ENCODE measurements around the gene VRTN. TPM values are rescaled to one million over a fixed set of nuclear protein-coding genes. Genes with fewer than 3 reads are reported as not detected.

VRTN gene
- polyA plus RNA-seq, 1 donor from 2014 or later, result not detected

GRCh38 chr14:74377976-74378690 is 29.9 kb downstream of the VRTN start:
- Histone ChIP-seq H3K4me2 (ENCODE audit: low read length) (no peak overlapping the region), H3K4me3 (ENCODE audit: low read length) (no peak overlapping the region), H4K20me1 (ENCODE audit: insufficient read depth) (no peaks in the 10 kb centered on the region), H3K27ac (ENCODE audit: low read length) (no peak overlapping the region), H3K9me2 (ENCODE audit: insufficient read depth, low read length) (no peaks in the 10 kb centered on the region), H3K27me3 (ENCODE audit: insufficient read depth, low read depth, low read length) (no peaks in the 10 kb centered on the region), H2AFZ (ENCODE audit: low read depth, low read length) (no peak overlapping the region), H3K79me2 (replicated peaks; ENCODE audit: insufficient read depth, low read length) (no peaks in the 10 kb centered on the region), H3K36me3 (ENCODE audit: insufficient read depth, low read length) (no peaks in the 10 kb centered on the region), H3F3A (ENCODE audit: insufficient read depth, low read length, poor library complexity, severe bottlenecking) (no peaks in the 10 kb centered on the region), H3K9me3 (ENCODE audit: low read length) (no peaks in the 10 kb centered on the region), H3K9ac (ENCODE audit: low read length) (no peak overlapping the region)
- TF ChIP-seq SMC3 (conservative IDR thresholded peaks at IDR 0.05; ENCODE audit: poor library complexity), result no peak
- TF ChIP-seq POLR2AphosphoS5 (IDR thresholded peaks at IDR 0.05), result no peak
- TF ChIP-seq TAF1 (IDR thresholded peaks at IDR 0.05; ENCODE audit: low read depth), result no peak

DNA sequence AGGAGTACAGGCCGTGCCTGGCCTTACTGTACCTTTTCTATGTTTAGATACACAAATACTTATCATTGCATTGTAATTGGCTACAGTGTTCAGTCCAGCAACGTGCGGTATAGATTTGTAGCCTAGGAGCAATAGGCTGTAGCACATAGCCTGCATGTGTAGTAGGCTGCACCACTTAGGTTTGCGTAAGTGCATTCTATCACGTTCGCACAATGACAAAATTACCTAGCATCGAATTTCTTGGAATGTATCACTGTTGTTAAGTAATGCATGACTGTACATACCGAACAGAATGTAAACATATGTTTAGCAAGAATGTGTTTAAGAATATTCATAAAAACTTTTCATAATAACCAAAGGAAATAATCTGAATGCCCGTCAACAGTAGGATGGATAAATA is 31.9 kb downstream of the VRTN start:
- Histone ChIP-seq H3K36me3 (ENCODE audit: insufficient read depth, low read length) (no peaks in the 10 kb centered on the region), H2AFZ (ENCODE audit: low read depth, low read length) (no peak overlapping the region), H3F3A (ENCODE audit: insufficient read depth, low read length, poor library complexity, severe bottlenecking) (no peaks in the 10 kb centered on the region), H3K9ac (ENCODE audit: low read length) (no peak overlapping the region), H3K4me2 (ENCODE audit: low read length) (no peak overlapping the region), H3K27me3 (ENCODE audit: insufficient read depth, low read depth, low read length) (no peaks in the 10 kb centered on the region), H3K9me3 (ENCODE audit: low read length) (no peaks in the 10 kb centered on the region), H3K4me3 (ENCODE audit: low read length) (no peak overlapping the region), H3K9me2 (ENCODE audit: insufficient read depth, low read length) (no peaks in the 10 kb centered on the region), H3K79me2 (replicated peaks; ENCODE audit: insufficient read depth, low read length) (no peaks in the 10 kb centered on the region), H4K20me1 (ENCODE audit: insufficient read depth) (no peaks in the 10 kb centered on the region), H3K27ac (ENCODE audit: low read length) (no peak overlapping the region)
- TF ChIP-seq EZH2 (IDR thresholded peaks at IDR 0.05; ENCODE audit: borderline replicate concordance, insufficient read depth, low read length, poor library complexity, severe bottlenecking) (no peak), REST (IDR thresholded peaks at IDR 0.05; ENCODE audit: borderline replicate concordance) (no peak), MXI1 (conservative IDR thresholded peaks at IDR 0.05; ENCODE audit: poor library complexity, severe bottlenecking) (no peak), SMC3 (conservative IDR thresholded peaks at IDR 0.05; ENCODE audit: poor library complexity) (no peak), EP300 (conservative IDR thresholded peaks at IDR 0.05; ENCODE audit: poor library complexity, severe bottlenecking) (no peak), RAD21 (conservative IDR thresholded peaks at IDR 0.05) (no peak), TAF1 (IDR thresholded peaks at IDR 0.05; ENCODE audit: low read depth) (no peak), POLR2AphosphoS5 (IDR thresholded peaks at IDR 0.05) (no peak)
- TF ChIP-seq, protein P1, sequence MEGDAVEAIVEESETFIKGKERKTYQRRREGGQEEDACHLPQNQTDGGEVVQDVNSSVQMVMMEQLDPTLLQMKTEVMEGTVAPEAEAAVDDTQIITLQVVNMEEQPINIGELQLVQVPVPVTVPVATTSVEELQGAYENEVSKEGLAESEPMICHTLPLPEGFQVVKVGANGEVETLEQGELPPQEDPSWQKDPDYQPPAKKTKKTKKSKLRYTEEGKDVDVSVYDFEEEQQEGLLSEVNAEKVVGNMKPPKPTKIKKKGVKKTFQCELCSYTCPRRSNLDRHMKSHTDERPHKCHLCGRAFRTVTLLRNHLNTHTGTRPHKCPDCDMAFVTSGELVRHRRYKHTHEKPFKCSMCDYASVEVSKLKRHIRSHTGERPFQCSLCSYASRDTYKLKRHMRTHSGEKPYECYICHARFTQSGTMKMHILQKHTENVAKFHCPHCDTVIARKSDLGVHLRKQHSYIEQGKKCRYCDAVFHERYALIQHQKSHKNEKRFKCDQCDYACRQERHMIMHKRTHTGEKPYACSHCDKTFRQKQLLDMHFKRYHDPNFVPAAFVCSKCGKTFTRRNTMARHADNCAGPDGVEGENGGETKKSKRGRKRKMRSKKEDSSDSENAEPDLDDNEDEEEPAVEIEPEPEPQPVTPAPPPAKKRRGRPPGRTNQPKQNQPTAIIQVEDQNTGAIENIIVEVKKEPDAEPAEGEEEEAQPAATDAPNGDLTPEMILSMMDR (IDR thresholded peaks at IDR 0.05; ENCODE audit: poor library complexity, severe bottlenecking), result no peak
